Activated CD8-positive, alpha-beta T cell treated with anti-CD3 and anti-CD28 coated beads for 36 hours (primary cell): ENCODE measurements around the gene RAD50. TPM values are rescaled to one million over a fixed set of nuclear protein-coding genes. Genes with fewer than 3 reads are reported as not detected.

Experiments
- ATAC-seq: fragments of 200-7000 bp; cut with Tn5 transposase; one replicate; pipeline ENCODE4 v1.10.0; 2021; ENCODE audit warnings: mild to moderate bottlenecking, moderate library complexity
- CTCF ChIA-PET: fragments of 350-600 bp; sonication (Branson Sonifier 250); formaldehyde crosslinking; loops from one replicate; lab custom pipeline; 2021; ENCODE audit warnings: antibody characterized with exemption; lab: Charles Lee
- POLR2A ChIA-PET: fragments of 350-600 bp; sonication (Branson Sonifier 250); formaldehyde crosslinking; loops from one replicate; lab custom pipeline; 2021; ENCODE audit warnings: antibody characterized with exemption; lab: Charles Lee
- DNase-seq: peaks from one replicate; pipeline ENCODE4 v3.0.0-alpha.2; 2020
- H3K27ac Mint-ChIP-seq: one replicate; pipeline ENCODE4 v1.8.0; 2021; ENCODE audit warnings: mild to moderate bottlenecking, mixed read lengths
- H3K27me3 Mint-ChIP-seq: one replicate; pipeline ENCODE4 v1.8.0; 2021; ENCODE audit warnings: mixed read lengths
- H3K36me3 Mint-ChIP-seq: one replicate; pipeline ENCODE4 v1.8.0; 2021; ENCODE audit warnings: low read depth, mixed read lengths
- H3K4me1 Mint-ChIP-seq: one replicate; pipeline ENCODE4 v1.8.0; 2021; ENCODE audit warnings: low read depth, mixed read lengths
- H3K4me3 Mint-ChIP-seq: one replicate; pipeline ENCODE4 v1.8.0; 2021; ENCODE audit warnings: mild to moderate bottlenecking, moderate library complexity, mixed read lengths
- H3K9me3 Mint-ChIP-seq: one replicate; pipeline ENCODE4 v1.8.0; 2021; ENCODE audit warnings: mixed read lengths
- intact Hi-C: fragments of 100-400 bp; cut with micrococcal nuclease; formaldehyde crosslinking; loops from one replicate; pipeline ENCODE4 v1.10.0; 2022
- total RNA-seq, 2 experiments: library from RNA; stranded (reverse); gene quantifications; one replicate each; pipeline ENCODE4 v1.2.3, GENCODE V29; 2021
- TF ChIP-seq, protein P1 (sequence below): fragments of 200-600 bp; IDR thresholded peaks from one replicate; pipeline ENCODE4 v1.8.0; 2022; ENCODE audit warnings: antibody characterized with exemption, mild to moderate bottlenecking

The RAD50 gene
- total RNA-seq, 2 experiments from 2014 or later = 46.4 to 48.9 TPM

- Mint-ChIP-seq H3K9me3 (no peaks in the 10 kb centered on the region), H3K4me1 (no peaks in the 10 kb centered on the region), H3K27ac (no peak overlapping the region), H3K4me3 (no peak overlapping the region), H3K36me3 (peaks cover 50% of the 10 kb centered on the region), H3K27me3 (no peaks in the 10 kb centered on the region)
- intact Hi-C loops = no loop called here
- TF ChIP-seq, protein P1, sequence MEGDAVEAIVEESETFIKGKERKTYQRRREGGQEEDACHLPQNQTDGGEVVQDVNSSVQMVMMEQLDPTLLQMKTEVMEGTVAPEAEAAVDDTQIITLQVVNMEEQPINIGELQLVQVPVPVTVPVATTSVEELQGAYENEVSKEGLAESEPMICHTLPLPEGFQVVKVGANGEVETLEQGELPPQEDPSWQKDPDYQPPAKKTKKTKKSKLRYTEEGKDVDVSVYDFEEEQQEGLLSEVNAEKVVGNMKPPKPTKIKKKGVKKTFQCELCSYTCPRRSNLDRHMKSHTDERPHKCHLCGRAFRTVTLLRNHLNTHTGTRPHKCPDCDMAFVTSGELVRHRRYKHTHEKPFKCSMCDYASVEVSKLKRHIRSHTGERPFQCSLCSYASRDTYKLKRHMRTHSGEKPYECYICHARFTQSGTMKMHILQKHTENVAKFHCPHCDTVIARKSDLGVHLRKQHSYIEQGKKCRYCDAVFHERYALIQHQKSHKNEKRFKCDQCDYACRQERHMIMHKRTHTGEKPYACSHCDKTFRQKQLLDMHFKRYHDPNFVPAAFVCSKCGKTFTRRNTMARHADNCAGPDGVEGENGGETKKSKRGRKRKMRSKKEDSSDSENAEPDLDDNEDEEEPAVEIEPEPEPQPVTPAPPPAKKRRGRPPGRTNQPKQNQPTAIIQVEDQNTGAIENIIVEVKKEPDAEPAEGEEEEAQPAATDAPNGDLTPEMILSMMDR = no peak
- no peak for ATAC-seq
- ChIA-PET POLR2A (no interaction called here), CTCF (interaction anchor here (1.7 kb wide), 1 partner anchor 49 kb away, joined by 4 read pairs; no protein-coding TSS in a partner anchor)
- no peak for DNase-seq
Observed at GRCh38 chr5:132592521-132592920, 35.7 kb downstream of the RAD50 start.

GRCh38 chr5:132594170-132594569, 37.4 kb downstream of the RAD50 start:
- Mint-ChIP-seq H3K27ac (peak overlapping the region; percentile 7), H3K4me1 (no peaks in the 10 kb centered on the region), H3K27me3 (no peaks in the 10 kb centered on the region), H3K9me3 (no peaks in the 10 kb centered on the region), H3K36me3 (peaks cover 48% of the 10 kb centered on the region), H3K4me3 (no peak overlapping the region)
- intact Hi-C loops = no loop called here
- TF ChIP-seq, protein P1 = no peak
- no peak for DNase-seq
- no peak for ATAC-seq
- CTCF ChIA-PET = no interaction called here
- POLR2A ChIA-PET = no interaction called here

GRCh38 chr5:132595624-132596023, 38.8 kb downstream of the RAD50 start:
- DNase-seq (no peak), ATAC-seq (no peak)
- TF ChIP-seq, protein P1 = no peak
- H3K4me1 Mint-ChIP-seq = no peaks in the 10 kb centered on the region
- CTCF ChIA-PET = interaction anchor here (2.4 to 2.7 kb wide), 2 partner anchors 68 to 225 kb away, joined by 8 to 10 read pairs; no protein-coding TSS in a partner anchor
- peaks cover 49% of the 10 kb centered on the region for H3K36me3 Mint-ChIP-seq
- no peak overlapping the region for H3K27ac Mint-ChIP-seq
- POLR2A ChIA-PET = interaction anchor here (0.6 to 1.5 kb wide), 3 partner anchors 17 to 138 kb away, joined by 3 read pairs; no protein-coding TSS in a partner anchor
- no peaks in the 10 kb centered on the region for H3K9me3 Mint-ChIP-seq
- no peaks in the 10 kb centered on the region for H3K27me3 Mint-ChIP-seq
- intact Hi-C loops = no loop called here
- H3K4me3 Mint-ChIP-seq = no peak overlapping the region

GRCh38 chr5:132601071-132601728, 44.4 kb downstream of the RAD50 start:
- H3K27me3 Mint-ChIP-seq = no peaks in the 10 kb centered on the region
- intact Hi-C loops = no loop called here
- no peak overlapping the region for H3K27ac Mint-ChIP-seq
- no peak for ATAC-seq
- ChIA-PET CTCF (no interaction called here), POLR2A (interaction anchor here (0.7 kb wide), 1 partner anchor 11 kb away, joined by 3 read pairs; no protein-coding TSS in a partner anchor)
- TF ChIP-seq, protein P1 = no peak
- H3K36me3 Mint-ChIP-seq = peaks cover 46% of the 10 kb centered on the region
- H3K4me1 Mint-ChIP-seq = no peaks in the 10 kb centered on the region
- no peak overlapping the region for H3K4me3 Mint-ChIP-seq
- DNase-seq = no peak
- no peaks in the 10 kb centered on the region for H3K9me3 Mint-ChIP-seq

GRCh38 chr5:132607095-132607494, 50.3 kb downstream of the RAD50 start:
- TF ChIP-seq, protein P1 = no peak
- Mint-ChIP-seq H3K4me1 (no peaks in the 10 kb centered on the region), H3K4me3 (no peak overlapping the region), H3K9me3 (no peaks in the 10 kb centered on the region), H3K36me3 (peaks cover 53% of the 10 kb centered on the region), H3K27ac (no peak overlapping the region), H3K27me3 (no peaks in the 10 kb centered on the region)
- ATAC-seq (no peak), DNase-seq (no peak)
- POLR2A ChIA-PET = no interaction called here
- CTCF ChIA-PET = interaction anchor here (0.7 to 1.1 kb wide), 2 partner anchors 9 to 29 kb away, joined by 3 to 4 read pairs; no protein-coding TSS in a partner anchor
- intact Hi-C loops = no loop called here
